Daoy (cell line): Measurements from ENCODE around the gene C20orf141. TPM values are rescaled to one million over a fixed set of nuclear protein-coding genes. Genes with fewer than 3 reads are reported as not detected.
"Not testable (repeated sequence)": the region's sequence is repeated elsewhere in the genome, so short reads cannot be mapped to it uniquely, and the experiment has no call there.

ENCODE experiments used
- DNase-seq: peaks from one replicate; pipeline ENCODE4 v3.0.0-alpha.2; 2015; ENCODE audit warnings: low read depth
- total RNA-seq: library from RNA; depleted of rRNA; stranded (reverse); fragments of >200 nt; shearing (Covaris generic); gene quantifications from 2 replicates; pipeline ENCODE4 v1.2.3, GENCODE V29; 2014; rRNA removed

Gene C20orf141
- not detected in 2 replicates for total RNA-seq

GRCh38 chr20:2814587-2815051 lies at the start of gene C20orf141:
C20orf141 (plus strand) TSS chr20:2814987; CDS start chr20:2815185, 198 bp downstream.
- DNase-seq = peak; percentile 98

GRCh38 chr20:2767768-2768631 lies 46.8 kb upstream of the C20orf141 start:
- DNase-seq = peak; percentile 76

- no peak for DNase-seq
These were observed 46.2 kb upstream of the C20orf141 start for GRCh38 chr20:2768632-2769015.

GRCh38 chr20:2770091-2770490 lies 44.7 kb upstream of the C20orf141 start:
- DNase-seq = not testable (repeated sequence)

GRCh38 chr20:2771631-2772080 lies 43.1 kb upstream of the C20orf141 start:
- peak; percentile 85 for DNase-seq

GRCh38 chr20:2773812-2774211 lies 41.0 kb upstream of the C20orf141 start:
- DNase-seq = no peak

- DNase-seq = no peak
These were observed 39.6 kb upstream of the C20orf141 start for GRCh38 chr20:2775139-2775538.

GRCh38 chr20:2778602-2779321 lies 36.0 kb upstream of the C20orf141 start:
- no peak for DNase-seq

GRCh38 chr20:2780948-2781347 lies 33.8 kb upstream of the C20orf141 start:
- DNase-seq = no peak

GRCh38 chr20:2783908-2784566 lies 30.8 kb upstream of the C20orf141 start:
- DNase-seq = no peak

- DNase-seq = no peak
These were observed 21.3 kb upstream of the C20orf141 start for GRCh38 chr20:2793471-2793870.

- DNase-seq = no peak
These were observed 20.5 kb upstream of the C20orf141 start for GRCh38 chr20:2794202-2794748.

- DNase-seq = no peak
These were observed 19.8 kb upstream of the C20orf141 start for GRCh38 chr20:2794866-2795447.

- no peak for DNase-seq
These were observed 19.3 kb upstream of the C20orf141 start for GRCh38 chr20:2795451-2795850.

- DNase-seq = no peak
These were observed 18.7 kb upstream of the C20orf141 start for GRCh38 chr20:2796011-2796660.

- DNase-seq = no peak
These were observed 17.4 kb upstream of the C20orf141 start for GRCh38 chr20:2797136-2797983.

GRCh38 chr20:2798095-2798805 lies 16.5 kb upstream of the C20orf141 start:
- DNase-seq = no peak

GRCh38 chr20:2798814-2799213 lies 16.0 kb upstream of the C20orf141 start:
- peak; percentile 38 for DNase-seq

GRCh38 chr20:2799271-2799670 lies 15.5 kb upstream of the C20orf141 start:
- no peak for DNase-seq
